ENCODE results near the gene HERC5.
"Not testable (repeated sequence)": the region's sequence is repeated elsewhere in the genome, so short reads cannot be mapped to it uniquely, and the experiment has no call there.

The HERC5 gene

DNA sequence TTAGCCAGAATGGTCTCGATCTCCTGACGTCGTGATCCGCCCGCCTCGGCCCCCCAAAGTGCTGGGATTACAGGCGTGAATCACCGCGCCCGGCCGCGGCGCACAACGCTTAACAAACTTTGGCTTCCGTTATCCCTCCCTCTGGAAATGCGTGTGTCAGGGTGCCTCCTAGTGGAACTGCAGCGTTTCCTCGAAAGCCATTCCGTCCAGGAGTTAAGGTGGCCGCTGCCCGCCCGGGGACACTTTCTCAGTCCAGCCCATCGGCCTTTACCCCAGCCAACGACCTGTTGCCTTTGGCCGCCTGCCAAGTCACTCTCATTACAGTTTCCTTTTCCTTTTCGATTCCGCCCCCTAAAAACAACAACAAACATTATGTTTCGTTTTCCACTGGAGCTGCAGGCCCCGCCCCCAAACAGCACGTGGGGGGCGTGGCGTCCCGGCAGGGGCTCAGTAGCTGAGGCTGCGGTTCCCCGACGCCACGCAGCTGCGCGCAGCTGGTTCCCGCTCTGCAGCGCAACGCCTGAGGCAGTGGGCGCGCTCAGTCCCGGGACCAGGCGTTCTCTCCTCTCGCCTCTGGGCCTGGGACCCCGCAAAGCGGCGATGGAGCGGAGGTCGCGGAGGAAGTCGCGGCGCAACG, at the start of gene HERC5:
Gene HERC5, plus strand, starts transcription at position 450 of the 637 bp plus-strand sequence. Its CDS starts 151 bp downstream, at position 601.
- peak; percentile 96 for DNase-seq (ENCODE audit: low read depth)

DNA sequence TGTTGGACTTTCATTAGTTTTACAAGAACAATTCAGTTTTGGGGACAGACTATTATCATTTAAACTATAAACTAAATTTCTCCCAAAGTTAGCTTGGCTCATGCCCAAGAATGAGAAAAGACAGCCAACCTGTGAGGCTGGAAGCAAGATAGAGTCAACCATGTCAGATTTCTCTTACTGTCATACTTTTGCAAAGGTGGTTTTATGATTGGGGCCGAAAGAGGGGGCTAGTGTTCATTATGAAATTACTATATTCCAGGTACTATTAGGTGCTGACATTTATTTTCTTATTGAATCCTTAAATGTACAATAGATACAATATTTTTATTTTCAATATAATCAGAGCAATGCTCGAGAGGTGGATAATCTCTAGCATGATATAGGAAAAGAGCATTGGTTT, 47.7 kb upstream of the HERC5 start:
- DNase-seq (ENCODE audit: low read depth) = no peak

DNA sequence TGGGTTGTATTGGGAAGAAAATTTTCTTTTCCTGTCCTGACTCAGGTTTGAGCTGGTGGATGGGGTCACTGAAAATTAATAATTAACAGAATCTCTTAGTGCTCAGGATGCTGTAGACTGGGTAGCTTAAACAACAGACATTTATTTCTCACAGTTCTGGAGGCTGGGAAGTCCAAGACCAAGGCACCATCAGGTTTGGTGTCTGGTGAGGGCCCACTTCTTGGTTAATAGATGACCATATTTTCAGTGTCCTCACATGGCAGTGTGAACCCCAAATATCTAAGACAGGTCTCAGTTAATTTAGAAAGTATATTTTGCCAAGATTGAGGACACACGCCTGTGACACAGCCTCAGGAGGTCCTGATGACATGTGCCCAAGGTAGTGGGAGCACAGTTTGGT, 47.1 kb upstream of the HERC5 start:
- no peak for DNase-seq (ENCODE audit: low read depth)

GRCh38 chr4:88411491-88412096, 45.3 kb upstream of the HERC5 start:
- DNase-seq (ENCODE audit: low read depth) = peak; percentile 7

- no peak for DNase-seq (ENCODE audit: low read depth)
These were observed 43.1 kb upstream of the HERC5 start for GRCh38 chr4:88413801-88414200.

- no peak for DNase-seq (ENCODE audit: low read depth)
These were observed 42.2 kb upstream of the HERC5 start for GRCh38 chr4:88414755-88415154.

DNA sequence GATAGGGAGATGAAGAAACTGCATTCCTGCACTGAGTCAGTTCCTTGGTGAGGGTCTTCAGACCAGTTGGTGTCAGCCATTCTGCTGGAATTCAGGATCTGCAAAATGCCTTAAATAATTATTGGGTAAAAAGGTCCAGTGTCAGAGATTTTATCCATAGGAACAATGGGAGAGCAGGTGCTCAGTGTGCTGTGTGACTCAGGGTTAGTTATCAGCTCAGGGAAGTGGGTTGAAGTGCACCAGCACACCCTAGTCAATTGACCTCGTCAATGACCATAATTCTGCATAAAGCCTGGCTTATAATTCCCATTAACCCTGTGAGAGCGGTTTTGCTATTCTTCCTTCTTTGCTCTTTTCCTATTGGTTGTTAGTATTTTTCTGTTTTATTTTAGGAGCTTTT, 40.9 kb upstream of the HERC5 start:
- no peak for DNase-seq (ENCODE audit: low read depth)

GRCh38 chr4:88418411-88418810, 38.5 kb upstream of the HERC5 start:
- DNase-seq (ENCODE audit: low read depth) = no peak

DNA sequence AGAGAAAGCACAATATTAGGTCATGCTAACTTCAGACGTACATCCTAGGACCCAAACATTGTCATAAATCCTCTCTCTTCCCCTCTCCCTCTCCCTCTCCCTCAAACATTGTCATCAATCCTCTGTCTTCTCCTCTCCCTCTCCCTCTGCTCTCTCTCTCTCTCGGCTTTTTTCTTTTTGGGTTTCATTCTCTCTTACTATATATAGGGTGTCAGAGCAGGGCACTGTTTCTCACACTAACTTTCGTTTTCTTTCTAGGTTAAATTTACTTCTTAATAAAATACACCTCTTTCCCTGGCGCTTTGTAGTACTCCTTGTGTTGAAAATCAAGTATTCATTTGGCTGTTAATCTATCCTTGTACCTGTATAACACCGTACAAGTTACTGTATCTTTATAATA, 37.0 kb upstream of the HERC5 start:
- DNase-seq (ENCODE audit: low read depth) = no peak

DNA sequence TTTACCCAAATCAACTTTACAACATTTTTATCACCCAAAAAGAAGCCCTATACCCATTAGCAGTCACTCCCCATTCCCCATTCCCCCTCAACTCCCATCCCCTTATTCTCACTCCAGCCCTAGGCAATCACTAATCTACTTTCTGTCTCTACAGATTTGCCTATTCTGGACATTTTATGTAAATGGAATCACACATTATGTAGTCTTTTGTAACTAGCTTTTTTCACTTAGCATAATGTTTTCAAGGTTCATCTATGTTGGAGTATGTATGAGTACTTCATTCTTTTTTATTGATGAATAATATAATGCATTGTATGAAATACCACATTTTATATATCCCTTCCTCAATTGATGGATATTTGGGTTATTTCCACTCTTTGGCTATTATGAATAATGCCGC, 36.1 kb upstream of the HERC5 start:
- DNase-seq (ENCODE audit: low read depth) = no peak

DNA sequence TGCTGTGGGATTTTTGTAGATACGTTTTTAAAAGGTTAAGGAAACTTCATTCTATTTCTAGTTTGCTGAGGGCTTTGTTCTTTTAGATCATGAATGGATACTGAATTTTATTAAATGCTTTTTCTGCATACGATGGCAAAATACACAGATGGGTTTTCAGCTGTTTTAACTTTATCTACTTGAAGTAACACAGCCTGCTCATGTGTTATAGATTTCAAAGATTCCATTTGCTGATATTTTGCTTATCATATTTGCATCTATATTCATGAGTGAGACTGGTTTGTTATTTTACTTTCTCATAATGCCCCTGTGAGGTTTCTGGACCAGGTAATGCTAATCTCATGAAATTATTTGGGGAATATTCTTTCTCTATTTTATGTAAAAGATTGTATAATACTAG, 34.5 kb upstream of the HERC5 start:
- DNase-seq (ENCODE audit: low read depth) = no peak

GRCh38 chr4:88429401-88429800, 27.5 kb upstream of the HERC5 start:
- DNase-seq (ENCODE audit: low read depth) = no peak

DNA sequence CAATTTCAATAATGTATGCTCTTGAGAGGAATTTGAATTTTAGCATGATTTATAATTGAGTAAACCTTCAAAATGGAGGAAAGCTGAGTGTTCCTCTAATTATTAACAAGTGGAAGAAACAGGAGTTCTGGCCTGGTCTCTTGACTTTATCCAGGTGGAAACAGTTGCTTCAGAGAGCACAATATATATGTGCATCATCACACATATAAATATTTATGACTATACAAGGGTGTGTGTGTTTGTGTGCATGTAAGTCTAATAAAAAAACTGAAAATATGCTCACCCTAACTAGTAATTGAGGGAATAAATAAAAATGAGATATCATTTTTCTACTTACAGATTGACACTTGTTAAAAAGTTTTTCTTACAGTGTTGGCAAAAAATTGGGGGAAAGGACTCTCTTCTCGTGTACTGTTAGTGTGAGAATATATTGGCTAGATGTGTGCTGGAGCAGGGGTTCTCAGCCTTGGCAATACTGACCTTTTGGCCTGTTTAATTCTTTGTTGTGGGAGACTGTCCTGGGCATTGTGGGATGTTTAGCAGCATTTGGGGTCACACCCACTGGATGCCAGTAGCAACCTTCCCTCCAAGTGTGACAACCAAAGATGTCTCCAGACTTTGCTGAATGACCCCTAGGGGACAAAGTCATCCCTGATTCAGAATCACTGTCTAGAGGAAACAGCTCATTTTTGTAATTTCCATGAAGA, 20.8 kb upstream of the HERC5 start:
- DNase-seq (ENCODE audit: low read depth) = no peak

- DNase-seq (ENCODE audit: low read depth) = not testable (repeated sequence)
These were observed 19.0 kb upstream of the HERC5 start for GRCh38 chr4:88437873-88438272.

DNA sequence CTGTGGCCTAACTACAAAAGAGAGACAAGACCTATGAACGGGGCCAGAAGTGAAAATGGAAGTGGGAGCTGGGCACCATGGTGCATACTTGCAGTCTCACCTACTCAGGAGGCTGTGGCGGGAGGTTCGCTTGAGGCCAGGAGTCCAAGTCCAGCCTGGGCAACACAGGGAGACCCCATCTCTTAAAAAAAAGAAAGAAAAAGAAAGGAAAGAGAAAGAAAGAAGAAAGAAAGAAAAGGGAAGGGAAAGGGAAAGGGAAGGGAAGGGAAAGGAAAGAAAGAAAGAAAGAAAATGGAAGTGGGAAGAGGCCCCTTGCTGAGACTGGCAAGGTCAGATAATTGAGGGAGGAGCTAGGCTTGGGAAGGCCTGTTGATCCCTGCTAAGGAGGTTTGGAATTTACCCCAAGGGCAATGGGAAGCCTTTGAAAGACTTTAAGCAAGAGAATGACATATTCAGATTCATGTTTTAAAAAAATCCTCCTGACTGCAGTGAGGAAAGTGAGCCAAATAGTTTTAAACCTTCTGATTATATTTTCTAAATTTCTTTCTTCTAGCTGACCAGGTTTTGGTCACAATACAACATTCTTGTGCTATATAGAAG, 17.7 kb upstream of the HERC5 start:
- DNase-seq (ENCODE audit: low read depth) = peak; percentile 39

GRCh38 chr4:88440146-88440545, 16.8 kb upstream of the HERC5 start:
- no peak for DNase-seq (ENCODE audit: low read depth)

GRCh38 chr4:88441696-88442095, 15.2 kb upstream of the HERC5 start:
- DNase-seq (ENCODE audit: low read depth) = no peak

GRCh38 chr4:88442689-88443191, 14.2 kb upstream of the HERC5 start:
- DNase-seq (ENCODE audit: low read depth) = peak; percentile 10

DNA sequence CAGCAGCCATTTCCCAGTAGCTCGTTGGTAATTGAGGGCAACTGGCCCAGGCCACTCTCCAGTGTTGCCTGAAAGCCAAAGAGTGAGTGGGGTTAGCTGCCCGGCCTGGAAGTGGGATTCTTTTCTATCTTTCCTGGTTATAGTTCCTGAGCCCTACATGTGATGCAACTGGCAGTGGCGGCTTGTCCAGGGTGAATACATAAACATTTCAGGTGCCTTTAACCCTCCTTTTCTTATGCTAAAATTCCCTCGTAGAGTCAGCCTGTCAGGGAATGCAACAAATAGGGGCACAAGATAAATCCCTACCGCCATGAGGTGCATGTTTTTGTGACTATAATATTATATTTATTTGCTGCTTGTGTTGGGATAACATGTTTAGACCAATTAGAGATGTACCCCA, 13.4 kb upstream of the HERC5 start:
- DNase-seq (ENCODE audit: low read depth) = no peak

GRCh38 chr4:88445252-88445651, 11.7 kb upstream of the HERC5 start:
- DNase-seq (ENCODE audit: low read depth) = no peak

- peak; percentile 21 for DNase-seq (ENCODE audit: low read depth)
These were observed 10.8 kb upstream of the HERC5 start for GRCh38 chr4:88446124-88446523.

DNA sequence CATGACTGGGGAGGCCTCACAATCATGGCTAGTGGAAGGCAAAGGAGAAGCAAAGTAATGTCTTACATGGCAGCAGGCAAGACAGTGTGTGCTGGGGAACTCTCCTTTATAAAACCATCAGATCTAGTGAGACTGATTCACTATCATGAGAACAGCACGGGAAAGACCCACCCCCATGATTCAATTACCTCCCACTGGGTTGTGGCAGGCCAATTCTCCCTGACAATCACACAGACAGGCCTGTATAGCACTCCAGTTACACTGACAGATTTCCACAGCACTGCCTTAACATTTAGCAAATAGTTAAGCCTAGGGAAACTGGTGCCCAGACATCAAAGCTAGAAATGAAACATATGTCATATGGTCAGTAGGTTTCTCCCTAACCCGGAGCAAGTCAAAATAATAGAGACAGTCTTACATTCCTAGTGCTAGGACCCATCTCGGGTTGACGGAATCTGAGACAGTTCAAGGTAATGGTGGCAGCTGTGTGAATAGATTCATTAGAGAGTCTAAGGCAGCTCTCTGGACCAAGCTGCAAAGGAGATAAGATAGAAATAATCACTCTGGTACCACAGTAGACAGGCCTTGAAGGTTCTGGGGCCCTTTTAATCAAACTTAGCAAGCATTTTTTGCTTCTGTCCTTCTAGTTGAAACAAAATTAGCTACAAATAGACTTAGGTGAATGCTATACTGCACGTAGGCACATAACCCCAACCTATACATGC, 9.4 kb upstream of the HERC5 start:
- no peak for DNase-seq (ENCODE audit: low read depth)

All from ELR (cell line).